GM12878 (cell line): ENCODE measurements around the gene CLCN7.

Experiments
- CBFB ChIP-seq: IDR thresholded peaks from 2 replicates; pipeline ENCODE4 v1.6.1; 2016; ENCODE audit warnings: antibody characterized with exemption, low read depth
- EP300 ChIP-seq, 2 experiments: fragments of 150-350 bp in 1 of 2; IDR thresholded peaks; 2 replicates each; pipeline ENCODE4 v1.6.1; 2011 to 2012; ENCODE audit warnings: low read depth in 2 of 2, low read length in 2 of 2, borderline replicate concordance in 1 of 2, improper control_type of control experiment in 1 of 2, inconsistent platforms in 1 of 2; ENCODE audit not compliant: control insufficient read depth in 1 of 2
- ESRRA ChIP-seq: IDR thresholded peaks from 2 replicates; pipeline ENCODE4 v1.6.1; 2012; ENCODE audit warnings: mild to moderate bottlenecking, low read length, improper control_type of control experiment
- NFYA ChIP-seq: IDR thresholded peaks from 2 replicates; pipeline ENCODE4 v1.6.1; 2011; ENCODE audit warnings: low read depth, mild to moderate bottlenecking, low read length, improper control_type of control experiment, borderline replicate concordance
- RFX5 ChIP-seq: IDR thresholded peaks from 2 replicates; pipeline ENCODE4 v1.6.1; 2011; ENCODE audit warnings: low read depth, low read length, improper control_type of control experiment
- TCF7 ChIP-seq: IDR thresholded peaks from 2 replicates; pipeline ENCODE4 v1.6.1; 2014; ENCODE audit warnings: antibody characterized with exemption, borderline replicate concordance

DNA sequence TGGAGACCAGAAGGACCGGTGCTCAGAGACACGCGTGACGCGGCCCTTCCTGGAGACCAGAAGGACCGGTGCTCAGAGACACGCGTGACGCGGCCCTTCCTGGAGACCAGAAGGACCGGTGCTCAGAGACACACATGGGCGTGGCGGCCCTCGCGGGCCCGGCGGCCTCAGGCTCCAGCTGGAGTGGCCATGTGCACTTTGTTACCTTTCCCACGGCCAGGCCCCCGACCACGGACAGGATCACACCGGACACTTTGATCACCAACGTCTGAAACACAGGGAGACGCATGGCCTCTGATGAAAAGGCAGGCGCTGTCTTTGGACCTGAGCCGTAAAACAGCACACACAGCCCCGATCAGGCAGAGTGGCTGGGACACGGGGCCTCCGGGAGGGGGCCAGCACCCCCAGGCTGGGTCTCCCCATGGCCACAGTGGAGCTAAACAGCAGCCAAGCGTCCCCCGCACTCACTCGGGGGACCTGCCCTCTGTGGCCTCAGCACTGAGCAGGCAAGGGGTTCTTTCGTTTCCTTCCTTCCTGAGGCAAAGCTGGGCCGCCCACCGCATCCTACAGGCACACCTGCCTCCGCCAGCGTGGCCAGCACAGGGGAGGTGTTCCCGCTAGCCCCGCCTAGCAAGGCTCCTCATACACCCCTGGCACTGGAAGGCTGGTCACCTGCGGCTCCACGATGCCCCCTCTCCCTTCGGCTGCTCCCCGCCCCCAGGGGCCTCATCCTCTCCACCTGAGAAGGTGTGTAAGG, 17.2 kb downstream of the CLCN7 start:
- TF ChIP-seq ESRRA, result no peak
- TF ChIP-seq CBFB, result no peak
- TF ChIP-seq EP300 (IDR thresholded peaks at IDR 0.05; ENCODE audit: borderline replicate concordance in 1 of 2, control insufficient read depth in 1 of 2, low read depth in 2 of 2, low read length in 2 of 2), result no peak
- no peak for TF ChIP-seq RFX5
- TF ChIP-seq NFYA, result no peak
- TF ChIP-seq TCF7, result no peak
